ENCODE measurements around the gene IMPA2. TPM values are rescaled to one million over a fixed set of nuclear protein-coding genes. Genes with fewer than 3 reads are reported as not detected.

IMPA2 gene
- total RNA-seq, 1 experiment from 2014 or later, result 113 TPM

DNA sequence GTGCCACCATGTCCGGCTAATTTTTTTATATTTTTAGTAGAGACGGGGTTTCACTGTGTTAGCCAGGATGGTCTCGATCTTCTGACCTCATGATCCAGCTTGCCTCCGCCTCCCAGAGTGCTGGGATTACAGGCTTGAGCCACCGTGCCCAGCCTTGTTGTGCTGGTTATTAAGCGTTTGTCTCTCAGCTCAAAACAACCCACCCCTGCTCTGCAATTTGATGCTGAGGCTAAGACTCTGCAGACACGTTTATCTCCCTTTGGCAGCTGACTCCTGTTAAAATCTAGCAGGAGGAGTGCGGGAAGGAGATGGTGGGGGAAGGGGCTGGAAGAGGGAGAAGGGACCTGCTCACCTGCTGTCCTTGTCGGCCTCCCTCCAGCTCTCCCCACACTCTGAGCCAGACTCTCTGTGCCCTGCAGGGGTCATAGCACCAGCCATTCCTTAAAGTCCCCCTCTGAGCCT lies 29.9 kb upstream of the IMPA2 start:
- CTCF ChIA-PET, result interaction anchor here (0.5 to 2.1 kb wide), 6 partner anchors 14 to 1889 kb away, joined by 5 to 12 read pairs (median 7); partner anchors contain the start of gene IMPA2
- H3K4me1 Mint-ChIP-seq, result peaks cover 40% of the 10 kb centered on the region
- H3K9me3 Mint-ChIP-seq, result peaks cover under 1% of the 10 kb centered on the region; the same call in 1 of the 2 replicates
- H3K36me3 Mint-ChIP-seq, result peaks cover under 1% of the 10 kb centered on the region
- TF ChIP-seq PRRX2 (CRISPR knock-in tag; IDR thresholded peaks at IDR 0.05), result no peak
- TF ChIP-seq, protein P1, sequence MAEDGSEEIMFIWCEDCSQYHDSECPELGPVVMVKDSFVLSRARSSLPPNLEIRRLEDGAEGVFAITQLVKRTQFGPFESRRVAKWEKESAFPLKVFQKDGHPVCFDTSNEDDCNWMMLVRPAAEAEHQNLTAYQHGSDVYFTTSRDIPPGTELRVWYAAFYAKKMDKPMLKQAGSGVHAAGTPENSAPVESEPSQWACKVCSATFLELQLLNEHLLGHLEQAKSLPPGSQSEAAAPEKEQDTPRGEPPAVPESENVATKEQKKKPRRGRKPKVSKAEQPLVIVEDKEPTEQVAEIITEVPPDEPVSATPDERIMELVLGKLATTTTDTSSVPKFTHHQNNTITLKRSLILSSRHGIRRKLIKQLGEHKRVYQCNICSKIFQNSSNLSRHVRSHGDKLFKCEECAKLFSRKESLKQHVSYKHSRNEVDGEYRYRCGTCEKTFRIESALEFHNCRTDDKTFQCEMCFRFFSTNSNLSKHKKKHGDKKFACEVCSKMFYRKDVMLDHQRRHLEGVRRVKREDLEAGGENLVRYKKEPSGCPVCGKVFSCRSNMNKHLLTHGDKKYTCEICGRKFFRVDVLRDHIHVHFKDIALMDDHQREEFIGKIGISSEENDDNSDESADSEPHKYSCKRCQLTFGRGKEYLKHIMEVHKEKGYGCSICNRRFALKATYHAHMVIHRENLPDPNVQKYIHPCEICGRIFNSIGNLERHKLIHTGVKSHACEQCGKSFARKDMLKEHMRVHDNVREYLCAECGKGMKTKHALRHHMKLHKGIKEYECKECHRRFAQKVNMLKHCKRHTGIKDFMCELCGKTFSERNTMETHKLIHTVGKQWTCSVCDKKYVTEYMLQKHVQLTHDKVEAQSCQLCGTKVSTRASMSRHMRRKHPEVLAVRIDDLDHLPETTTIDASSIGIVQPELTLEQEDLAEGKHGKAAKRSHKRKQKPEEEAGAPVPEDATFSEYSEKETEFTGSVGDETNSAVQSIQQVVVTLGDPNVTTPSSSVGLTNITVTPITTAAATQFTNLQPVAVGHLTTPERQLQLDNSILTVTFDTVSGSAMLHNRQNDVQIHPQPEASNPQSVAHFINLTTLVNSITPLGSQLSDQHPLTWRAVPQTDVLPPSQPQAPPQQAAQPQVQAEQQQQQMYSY (CRISPR knock-in tag; IDR thresholded peaks at IDR 0.05), result no peak
- TF ChIP-seq ZNF671 (CRISPR knock-in tag; IDR thresholded peaks at IDR 0.05), result no peak
- TF ChIP-seq, protein P2, sequence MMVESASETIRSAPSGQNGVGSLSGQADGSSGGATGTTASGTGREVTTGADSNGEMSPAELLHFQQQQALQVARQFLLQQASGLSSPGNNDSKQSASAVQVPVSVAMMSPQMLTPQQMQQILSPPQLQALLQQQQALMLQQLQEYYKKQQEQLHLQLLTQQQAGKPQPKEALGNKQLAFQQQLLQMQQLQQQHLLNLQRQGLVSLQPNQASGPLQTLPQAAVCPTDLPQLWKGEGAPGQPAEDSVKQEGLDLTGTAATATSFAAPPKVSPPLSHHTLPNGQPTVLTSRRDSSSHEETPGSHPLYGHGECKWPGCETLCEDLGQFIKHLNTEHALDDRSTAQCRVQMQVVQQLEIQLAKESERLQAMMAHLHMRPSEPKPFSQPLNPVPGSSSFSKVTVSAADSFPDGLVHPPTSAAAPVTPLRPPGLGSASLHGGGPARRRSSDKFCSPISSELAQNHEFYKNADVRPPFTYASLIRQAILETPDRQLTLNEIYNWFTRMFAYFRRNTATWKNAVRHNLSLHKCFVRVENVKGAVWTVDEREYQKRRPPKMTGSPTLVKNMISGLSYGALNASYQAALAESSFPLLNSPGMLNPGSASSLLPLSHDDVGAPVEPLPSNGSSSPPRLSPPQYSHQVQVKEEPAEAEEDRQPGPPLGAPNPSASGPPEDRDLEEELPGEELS (CRISPR knock-in tag; IDR thresholded peaks at IDR 0.05), result no peak
- H3K27me3 Mint-ChIP-seq (ENCODE audit: low read depth), result no peaks in the 10 kb centered on the region
- DNase-seq (ENCODE audit: low spot score), result peak; percentile 16
- POLR2A ChIA-PET, result interaction anchor here (1.1 kb wide), 1 partner anchor 30 kb away, joined by 8 read pairs; the partner anchor contains the start of gene IMPA2
- H3K4me3 Mint-ChIP-seq, result no peak overlapping the region
- no peak; the same call in 1 of the 2 replicates for ATAC-seq
- peak overlapping the region; percentile 73; the same call in 1 of the 2 replicates for H3K27ac Mint-ChIP-seq

DNA sequence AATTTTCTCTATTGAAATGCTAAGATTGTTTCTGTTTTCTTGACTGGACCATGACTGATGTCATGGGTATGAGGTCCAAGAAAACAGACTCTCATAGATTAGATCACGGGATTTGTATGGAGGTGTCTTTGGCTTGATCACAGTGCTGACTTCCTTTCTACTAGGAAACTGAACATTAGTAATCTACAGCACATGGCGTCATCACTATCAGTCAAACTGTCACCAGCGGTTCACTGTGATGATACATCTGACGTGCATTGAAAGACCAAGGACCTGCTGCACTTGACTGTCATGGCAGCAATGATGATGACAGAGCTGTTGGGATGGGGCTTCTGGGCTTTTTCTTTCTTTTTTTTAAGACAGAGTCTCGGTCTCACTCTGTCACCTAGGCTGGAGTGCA lies 28.2 kb upstream of the IMPA2 start:
- TF ChIP-seq, protein P3, sequence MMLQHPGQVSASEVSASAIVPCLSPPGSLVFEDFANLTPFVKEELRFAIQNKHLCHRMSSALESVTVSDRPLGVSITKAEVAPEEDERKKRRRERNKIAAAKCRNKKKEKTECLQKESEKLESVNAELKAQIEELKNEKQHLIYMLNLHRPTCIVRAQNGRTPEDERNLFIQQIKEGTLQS (CRISPR knock-in tag; conservative IDR thresholded peaks at IDR 0.05), result no peak
- TF ChIP-seq TCF7 (CRISPR knock-in tag; IDR thresholded peaks at IDR 0.05; ENCODE audit: low read depth), result no peak
- no peak for TF ChIP-seq SOX15 (CRISPR knock-in tag; IDR thresholded peaks at IDR 0.05)
- TF ChIP-seq, protein P4, sequence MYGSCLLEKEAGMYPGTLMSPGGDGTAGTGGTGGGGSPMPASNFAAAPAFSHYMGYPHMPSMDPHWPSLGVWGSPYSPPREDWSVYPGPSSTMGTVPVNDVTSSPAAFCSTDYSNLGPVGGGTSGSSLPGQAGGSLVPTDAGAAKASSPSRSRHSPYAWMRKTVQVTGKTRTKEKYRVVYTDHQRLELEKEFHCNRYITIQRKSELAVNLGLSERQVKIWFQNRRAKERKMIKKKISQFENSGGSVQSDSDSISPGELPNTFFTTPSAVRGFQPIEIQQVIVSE (CRISPR knock-in tag; IDR thresholded peaks at IDR 0.05; ENCODE audit: borderline replicate concordance), result no peak
- TF ChIP-seq TEAD1 (CRISPR knock-in tag; IDR thresholded peaks at IDR 0.05), result no peak
- TF ChIP-seq NFE2L1 (CRISPR knock-in tag; IDR thresholded peaks at IDR 0.05), result no peak
- TF ChIP-seq, protein P5, sequence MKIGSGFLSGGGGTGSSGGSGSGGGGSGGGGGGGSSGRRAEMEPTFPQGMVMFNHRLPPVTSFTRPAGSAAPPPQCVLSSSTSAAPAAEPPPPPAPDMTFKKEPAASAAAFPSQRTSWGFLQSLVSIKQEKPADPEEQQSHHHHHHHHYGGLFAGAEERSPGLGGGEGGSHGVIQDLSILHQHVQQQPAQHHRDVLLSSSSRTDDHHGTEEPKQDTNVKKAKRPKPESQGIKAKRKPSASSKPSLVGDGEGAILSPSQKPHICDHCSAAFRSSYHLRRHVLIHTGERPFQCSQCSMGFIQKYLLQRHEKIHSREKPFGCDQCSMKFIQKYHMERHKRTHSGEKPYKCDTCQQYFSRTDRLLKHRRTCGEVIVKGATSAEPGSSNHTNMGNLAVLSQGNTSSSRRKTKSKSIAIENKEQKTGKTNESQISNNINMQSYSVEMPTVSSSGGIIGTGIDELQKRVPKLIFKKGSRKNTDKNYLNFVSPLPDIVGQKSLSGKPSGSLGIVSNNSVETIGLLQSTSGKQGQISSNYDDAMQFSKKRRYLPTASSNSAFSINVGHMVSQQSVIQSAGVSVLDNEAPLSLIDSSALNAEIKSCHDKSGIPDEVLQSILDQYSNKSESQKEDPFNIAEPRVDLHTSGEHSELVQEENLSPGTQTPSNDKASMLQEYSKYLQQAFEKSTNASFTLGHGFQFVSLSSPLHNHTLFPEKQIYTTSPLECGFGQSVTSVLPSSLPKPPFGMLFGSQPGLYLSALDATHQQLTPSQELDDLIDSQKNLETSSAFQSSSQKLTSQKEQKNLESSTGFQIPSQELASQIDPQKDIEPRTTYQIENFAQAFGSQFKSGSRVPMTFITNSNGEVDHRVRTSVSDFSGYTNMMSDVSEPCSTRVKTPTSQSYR (CRISPR knock-in tag; IDR thresholded peaks at IDR 0.05), result no peak
- TF ChIP-seq, protein P6, sequence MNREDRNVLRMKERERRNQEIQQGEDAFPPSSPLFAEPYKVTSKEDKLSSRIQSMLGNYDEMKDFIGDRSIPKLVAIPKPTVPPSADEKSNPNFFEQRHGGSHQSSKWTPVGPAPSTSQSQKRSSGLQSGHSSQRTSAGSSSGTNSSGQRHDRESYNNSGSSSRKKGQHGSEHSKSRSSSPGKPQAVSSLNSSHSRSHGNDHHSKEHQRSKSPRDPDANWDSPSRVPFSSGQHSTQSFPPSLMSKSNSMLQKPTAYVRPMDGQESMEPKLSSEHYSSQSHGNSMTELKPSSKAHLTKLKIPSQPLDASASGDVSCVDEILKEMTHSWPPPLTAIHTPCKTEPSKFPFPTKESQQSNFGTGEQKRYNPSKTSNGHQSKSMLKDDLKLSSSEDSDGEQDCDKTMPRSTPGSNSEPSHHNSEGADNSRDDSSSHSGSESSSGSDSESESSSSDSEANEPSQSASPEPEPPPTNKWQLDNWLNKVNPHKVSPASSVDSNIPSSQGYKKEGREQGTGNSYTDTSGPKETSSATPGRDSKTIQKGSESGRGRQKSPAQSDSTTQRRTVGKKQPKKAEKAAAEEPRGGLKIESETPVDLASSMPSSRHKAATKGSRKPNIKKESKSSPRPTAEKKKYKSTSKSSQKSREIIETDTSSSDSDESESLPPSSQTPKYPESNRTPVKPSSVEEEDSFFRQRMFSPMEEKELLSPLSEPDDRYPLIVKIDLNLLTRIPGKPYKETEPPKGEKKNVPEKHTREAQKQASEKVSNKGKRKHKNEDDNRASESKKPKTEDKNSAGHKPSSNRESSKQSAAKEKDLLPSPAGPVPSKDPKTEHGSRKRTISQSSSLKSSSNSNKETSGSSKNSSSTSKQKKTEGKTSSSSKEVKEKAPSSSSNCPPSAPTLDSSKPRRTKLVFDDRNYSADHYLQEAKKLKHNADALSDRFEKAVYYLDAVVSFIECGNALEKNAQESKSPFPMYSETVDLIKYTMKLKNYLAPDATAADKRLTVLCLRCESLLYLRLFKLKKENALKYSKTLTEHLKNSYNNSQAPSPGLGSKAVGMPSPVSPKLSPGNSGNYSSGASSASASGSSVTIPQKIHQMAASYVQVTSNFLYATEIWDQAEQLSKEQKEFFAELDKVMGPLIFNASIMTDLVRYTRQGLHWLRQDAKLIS (CRISPR knock-in tag; IDR thresholded peaks at IDR 0.05; ENCODE audit: borderline replicate concordance), result no peak
- no peak for TF ChIP-seq ZNF138 (CRISPR knock-in tag; conservative IDR thresholded peaks at IDR 0.05)
- TF ChIP-seq ZNF416 (CRISPR knock-in tag; IDR thresholded peaks at IDR 0.05), result no peak
- no peak for TF ChIP-seq SMAD4 (CRISPR knock-in tag; IDR thresholded peaks at IDR 0.05)
- TF ChIP-seq JAZF1 (CRISPR knock-in tag; IDR thresholded peaks at IDR 0.05), result no peak
- TF ChIP-seq, protein P7, sequence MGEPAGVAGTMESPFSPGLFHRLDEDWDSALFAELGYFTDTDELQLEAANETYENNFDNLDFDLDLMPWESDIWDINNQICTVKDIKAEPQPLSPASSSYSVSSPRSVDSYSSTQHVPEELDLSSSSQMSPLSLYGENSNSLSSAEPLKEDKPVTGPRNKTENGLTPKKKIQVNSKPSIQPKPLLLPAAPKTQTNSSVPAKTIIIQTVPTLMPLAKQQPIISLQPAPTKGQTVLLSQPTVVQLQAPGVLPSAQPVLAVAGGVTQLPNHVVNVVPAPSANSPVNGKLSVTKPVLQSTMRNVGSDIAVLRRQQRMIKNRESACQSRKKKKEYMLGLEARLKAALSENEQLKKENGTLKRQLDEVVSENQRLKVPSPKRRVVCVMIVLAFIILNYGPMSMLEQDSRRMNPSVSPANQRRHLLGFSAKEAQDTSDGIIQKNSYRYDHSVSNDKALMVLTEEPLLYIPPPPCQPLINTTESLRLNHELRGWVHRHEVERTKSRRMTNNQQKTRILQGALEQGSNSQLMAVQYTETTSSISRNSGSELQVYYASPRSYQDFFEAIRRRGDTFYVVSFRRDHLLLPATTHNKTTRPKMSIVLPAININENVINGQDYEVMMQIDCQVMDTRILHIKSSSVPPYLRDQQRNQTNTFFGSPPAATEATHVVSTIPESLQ (CRISPR knock-in tag; IDR thresholded peaks at IDR 0.05), result no peak
- DNase-seq (ENCODE audit: low spot score) (no peak), ATAC-seq (no peak)
- Mint-ChIP-seq H3K4me3 (no peak overlapping the region), H3K9me3 (peaks cover 15% of the 10 kb centered on the region), H3K36me3 (peaks cover 15% of the 10 kb centered on the region), H3K4me1 (peaks cover 37% of the 10 kb centered on the region), H3K27ac (no peak overlapping the region), H3K27me3 (ENCODE audit: low read depth) (no peaks in the 10 kb centered on the region; the same call in 1 of the 2 replicates)
- POLR2A ChIA-PET, result no interaction called here
- CTCF ChIA-PET, result interaction anchor here (0.7 to 2.1 kb wide), 2 partner anchors 42 to 206 kb away, joined by 3 to 8 read pairs; no protein-coding TSS in a partner anchor

Measured in WTC11 (cell line).